ENCODE results near the gene PRR5.

DNA sequence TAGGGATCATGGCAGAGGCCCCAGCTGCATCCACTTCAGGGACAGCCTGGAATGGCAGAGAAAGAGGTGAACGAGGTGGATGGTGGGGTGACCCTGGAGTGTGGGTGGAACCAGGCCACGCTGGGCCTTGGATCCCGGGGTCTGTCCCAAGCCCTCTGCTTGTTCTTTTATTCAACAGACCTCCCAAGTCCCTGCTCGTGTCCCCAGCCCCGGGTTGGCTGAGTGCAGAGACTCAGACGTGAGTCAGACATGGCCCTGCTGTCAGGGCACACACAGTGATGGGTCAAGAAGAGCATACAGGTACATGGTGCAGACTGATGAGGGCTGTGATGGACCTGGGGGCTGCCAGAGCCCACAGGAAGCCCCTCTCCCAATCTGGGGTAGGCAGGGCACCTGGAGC, 57.0 kb downstream of the PRR5 start:
- TF ChIP-seq ZNF274 (IDR thresholded peaks at IDR 0.05; ENCODE audit: low read depth, low read length) (no peak), YY1 (IDR thresholded peaks at IDR 0.05; ENCODE audit: insufficient read depth, insufficient read length) (no peak), SUZ12 (IDR thresholded peaks at IDR 0.05; ENCODE audit: extremely low read depth, insufficient read depth, insufficient read length) (no peak)
